Raji (cell line): ENCODE measurements around the gene MAGI2.

Experiments
- POLR2A ChIP-seq: IDR thresholded peaks from 2 replicates; pipeline ENCODE4 v1.6.1; 2011; ENCODE audit warnings: low read depth, low read length, control low read depth; ENCODE audit not compliant: insufficient read depth

The MAGI2 gene

DNA sequence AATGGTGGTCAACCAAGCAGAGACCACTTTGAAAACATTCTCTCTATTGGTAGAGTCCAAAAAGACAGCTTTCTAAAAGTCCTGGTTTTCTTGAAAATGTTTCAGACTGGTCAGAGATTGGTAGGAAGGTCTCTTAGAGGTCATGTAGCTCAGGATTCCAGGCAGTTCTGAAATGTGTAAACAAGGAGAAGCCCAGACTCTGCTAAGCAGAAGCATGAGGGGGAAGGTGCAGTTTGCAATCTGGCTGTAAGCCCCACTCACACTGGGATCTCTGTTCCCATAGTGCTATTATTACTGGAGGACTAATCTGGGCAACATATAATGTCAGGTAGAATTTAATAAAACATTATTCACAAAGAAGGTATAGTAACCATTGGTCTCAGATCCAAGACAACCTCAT, 101.1 kb downstream of the MAGI2 start:
- TF ChIP-seq POLR2A, result no peak

DNA sequence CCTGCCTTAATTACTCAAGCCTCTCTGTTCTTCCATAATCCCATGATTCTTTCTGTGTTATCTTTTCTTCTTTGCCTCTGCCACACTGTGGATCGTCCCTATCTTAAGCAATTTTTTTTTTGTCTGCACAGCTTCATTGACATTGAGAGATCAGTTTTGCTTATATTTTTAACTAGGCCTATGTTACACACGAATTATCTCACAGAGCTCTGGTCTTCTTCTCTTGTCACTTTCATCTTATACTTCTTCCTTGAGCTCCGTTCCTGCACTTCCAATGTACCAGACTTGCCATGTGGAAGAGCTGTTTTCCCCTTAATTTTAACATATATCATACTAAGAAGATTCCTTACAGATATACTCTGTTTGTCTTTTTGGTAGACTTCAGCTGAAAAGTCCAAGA, 106.1 kb downstream of the MAGI2 start:
- TF ChIP-seq POLR2A, result no peak

DNA sequence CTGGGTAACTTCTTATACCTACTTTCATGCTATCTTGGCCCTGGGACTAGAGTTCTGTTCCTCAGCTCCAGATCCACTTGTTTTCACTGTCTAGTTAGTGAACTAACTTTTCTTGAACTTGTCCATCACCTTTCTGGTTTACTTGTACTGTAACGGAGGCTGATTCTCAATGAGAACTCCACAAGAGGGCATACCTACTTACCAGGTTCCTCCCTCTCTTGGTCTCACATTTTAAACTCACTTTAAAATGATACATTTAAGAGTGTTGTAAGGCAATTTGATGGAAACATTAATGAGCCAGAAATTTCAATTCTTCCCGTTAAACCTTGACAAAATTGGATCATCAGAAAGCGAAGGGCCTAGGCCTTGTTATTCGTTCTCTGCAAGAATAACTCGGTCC, 111.6 kb downstream of the MAGI2 start:
- TF ChIP-seq POLR2A, result no peak

DNA sequence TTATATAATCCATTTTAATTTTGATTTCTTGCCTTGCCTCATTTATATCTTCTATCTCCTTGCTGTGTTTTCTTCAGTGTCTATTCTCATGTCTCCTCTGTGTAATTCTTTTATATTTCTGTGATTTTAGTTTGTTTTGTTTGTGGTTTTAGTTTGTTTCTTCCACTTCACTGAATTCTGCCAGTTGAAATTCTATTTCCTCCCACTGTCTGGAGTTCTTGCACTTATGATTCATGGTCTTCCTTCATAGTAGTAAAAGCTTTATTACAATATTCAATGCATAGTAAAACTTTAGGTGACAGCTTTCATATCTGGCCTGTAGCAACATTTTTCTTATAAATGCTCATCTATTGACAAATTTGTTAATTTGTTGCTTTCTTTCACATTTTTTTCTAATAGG, 113.3 kb downstream of the MAGI2 start:
- no peak for TF ChIP-seq POLR2A

DNA sequence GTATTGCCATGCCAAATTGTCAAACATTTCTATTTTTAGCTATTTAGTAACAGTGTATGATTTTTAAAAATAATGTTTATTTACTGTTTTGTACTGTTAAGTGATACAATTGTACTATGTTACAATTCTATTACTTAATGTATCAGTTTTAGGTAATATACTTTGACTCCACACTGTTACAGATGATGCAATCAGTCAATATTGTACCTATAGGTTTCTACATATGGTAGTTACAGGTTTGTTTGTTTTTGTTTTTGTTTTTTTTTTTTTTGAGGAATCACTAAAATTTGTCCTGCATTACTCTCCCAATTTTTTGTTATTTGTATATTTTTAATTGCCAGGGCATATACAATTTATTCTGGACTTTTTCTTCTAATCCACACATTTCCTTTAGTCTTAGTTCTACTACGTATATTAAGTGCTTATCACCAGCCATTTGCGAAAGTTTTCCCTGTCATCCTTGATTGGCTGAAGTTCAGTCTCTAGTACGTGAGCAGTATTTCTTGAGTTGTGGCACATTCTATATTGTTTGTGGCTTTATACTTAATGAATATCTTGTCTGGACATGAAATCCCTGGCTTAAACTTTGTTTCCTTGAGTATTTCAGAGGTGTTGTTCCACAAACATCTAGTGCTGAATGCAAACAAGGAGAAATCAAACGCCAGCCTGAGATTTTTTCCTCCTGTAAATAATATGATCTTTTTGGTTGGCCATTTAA, 114.1 kb downstream of the MAGI2 start:
- TF ChIP-seq POLR2A, result no peak

DNA sequence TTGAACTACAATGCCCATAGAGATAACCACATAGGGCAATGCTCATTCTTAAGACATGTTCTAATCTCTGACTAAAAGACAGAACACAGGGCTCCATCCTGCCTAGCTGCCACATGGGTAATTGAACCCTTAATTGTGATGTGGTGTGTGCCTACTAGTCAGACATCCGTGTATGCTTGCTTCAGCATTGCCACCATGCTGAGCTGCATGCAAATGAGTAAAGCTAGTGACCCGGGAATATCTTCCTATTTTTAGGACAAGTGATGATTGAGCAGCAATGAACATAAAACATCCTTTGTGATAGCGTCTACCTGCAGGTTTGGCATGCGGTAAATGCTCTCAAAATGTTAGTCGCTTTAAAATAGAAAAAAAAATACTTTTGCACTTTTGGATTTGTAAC, 115.8 kb downstream of the MAGI2 start:
- no peak for TF ChIP-seq POLR2A

DNA sequence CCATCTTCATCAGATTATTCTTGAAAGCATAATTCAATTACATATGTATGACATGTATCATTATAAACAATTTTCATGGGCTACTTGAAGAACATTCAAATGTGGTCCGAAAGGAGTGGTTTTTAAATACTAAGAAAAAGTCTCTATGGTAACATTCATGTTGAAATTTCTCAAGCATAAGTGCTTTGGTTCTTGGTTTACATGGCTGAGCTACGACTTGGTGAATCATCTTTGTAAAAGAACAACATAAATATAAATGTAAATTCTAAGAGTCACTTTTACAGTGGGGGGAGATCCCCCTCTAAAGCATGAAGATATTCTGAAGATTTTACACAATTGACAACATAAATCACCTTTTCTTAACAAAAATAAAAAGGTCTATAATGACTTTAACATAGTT, 118.6 kb downstream of the MAGI2 start:
- no peak for TF ChIP-seq POLR2A

DNA sequence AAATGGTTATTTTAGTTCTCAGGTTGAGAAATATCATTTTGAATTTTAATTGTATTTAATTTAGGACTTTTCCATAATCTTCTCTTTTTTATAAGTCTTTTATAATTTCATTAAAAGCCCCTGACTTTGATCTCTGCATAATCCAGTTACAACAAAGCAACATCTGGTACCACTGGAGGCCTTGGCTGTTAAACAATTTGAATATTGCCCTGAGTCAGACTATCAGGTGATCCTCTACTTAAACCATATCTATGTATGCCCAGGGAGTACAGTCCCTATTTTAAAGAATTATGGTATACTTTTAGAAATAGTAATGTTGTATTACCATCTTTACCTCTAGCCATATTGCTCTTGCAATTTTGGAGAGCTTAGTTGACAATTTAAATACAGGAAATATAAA, 119.1 kb downstream of the MAGI2 start:
- no peak for TF ChIP-seq POLR2A

DNA sequence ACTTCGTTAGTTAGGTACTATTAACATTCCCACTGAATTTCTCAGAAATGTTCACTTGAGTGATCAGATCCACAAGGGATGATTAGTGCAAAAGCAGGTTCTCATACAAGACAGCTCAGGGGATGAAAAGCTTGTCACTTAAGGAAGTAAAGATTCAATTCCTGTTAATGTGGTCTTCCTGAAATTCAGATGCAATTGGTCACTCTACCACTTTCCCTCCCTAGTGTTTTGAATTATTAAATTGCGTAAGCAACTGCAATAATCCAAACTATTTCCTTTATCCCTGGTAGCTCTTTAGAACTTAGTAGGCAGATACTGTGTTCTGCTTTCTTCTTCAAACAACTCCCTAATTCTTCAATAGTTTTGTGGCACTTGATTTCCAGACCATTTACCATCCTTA, 121.4 kb downstream of the MAGI2 start:
- TF ChIP-seq POLR2A, result no peak

DNA sequence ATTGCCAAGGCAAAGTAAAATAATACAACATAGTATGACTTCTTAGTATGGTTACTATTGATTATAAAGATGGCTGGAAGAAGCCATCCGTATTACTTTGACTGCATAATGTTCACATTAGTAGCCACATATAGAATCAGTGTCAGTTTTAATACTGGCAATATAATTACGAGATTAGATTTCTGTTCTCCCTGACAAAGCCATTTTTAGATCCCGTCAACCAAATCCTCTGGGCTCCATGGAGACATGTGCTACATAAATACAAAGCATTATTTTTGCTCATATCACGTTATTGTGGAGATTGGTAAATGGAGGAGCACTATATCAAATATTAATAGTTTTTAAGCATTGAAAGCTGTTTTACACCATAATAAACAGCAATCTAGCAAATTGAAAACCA, 124.0 kb downstream of the MAGI2 start:
- no peak for TF ChIP-seq POLR2A

DNA sequence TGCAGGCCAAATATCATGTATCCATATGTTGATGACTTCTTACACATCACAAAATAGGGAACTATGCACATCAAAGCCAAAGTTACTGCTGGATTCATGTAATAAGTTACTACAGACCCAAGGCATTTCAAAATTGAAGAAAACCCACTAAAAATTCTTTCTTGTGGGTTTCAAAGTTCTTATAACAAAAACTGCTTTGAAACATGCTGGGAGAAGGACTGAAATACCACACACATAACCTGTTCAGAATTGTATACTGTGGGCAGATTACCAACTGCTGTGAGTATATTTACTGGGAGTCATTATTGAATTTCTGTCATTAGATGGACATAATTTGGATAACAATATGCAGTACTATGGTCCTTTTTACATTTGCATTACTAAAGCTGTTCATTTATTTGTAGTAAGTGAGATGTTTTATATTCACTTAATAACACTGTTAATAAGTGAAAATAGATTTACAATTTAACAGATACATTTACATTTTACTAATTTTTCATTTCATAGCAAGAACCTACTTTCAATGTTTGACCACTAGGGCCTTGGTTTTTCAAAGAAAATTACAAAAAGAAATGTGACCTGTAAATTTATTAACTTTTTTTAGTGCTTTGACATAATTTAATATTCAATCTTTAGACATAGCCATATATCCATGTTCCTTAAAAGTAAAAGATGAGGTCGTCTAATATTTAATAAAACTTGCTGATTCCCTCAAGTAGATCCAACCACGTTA, 132.6 kb downstream of the MAGI2 start:
- no peak for TF ChIP-seq POLR2A

DNA sequence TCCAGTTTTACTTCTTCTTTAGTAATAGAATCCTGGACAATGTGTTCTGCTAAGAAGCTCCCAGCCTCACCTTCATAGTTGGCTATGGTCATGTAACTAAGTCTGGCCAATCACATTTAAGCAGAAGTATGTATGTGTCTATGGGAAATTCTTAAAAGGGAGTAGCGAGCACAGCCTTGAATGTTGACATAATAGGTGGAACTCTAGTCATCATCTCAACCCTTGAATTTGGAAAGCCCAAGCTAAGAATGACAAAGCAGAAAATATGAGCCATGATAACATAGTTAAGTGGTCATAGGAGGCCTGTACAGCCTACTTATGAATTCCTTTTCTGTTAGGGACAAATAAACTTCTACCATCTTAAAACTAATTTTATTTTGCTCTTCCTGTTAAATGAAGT, 134.1 kb downstream of the MAGI2 start:
- no peak for TF ChIP-seq POLR2A

DNA sequence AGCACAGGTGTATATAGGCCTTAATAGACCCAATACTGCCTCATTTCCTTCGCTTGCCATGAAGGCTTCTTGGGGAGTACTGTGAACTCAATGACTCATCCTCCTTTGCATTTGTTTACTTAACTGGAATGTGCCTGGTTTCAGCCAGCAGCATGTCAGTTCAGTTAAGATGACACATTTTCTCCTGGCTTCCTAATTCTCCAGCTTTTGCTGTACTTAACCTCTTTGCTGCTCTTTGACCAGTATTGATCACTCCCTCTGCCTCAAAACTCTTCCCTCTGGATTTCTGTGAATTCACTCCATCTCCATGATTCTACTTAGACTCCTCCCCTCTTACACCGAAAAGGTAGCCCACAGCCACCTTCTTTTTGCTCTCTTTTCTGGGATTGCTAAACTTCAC, 135.7 kb downstream of the MAGI2 start:
- no peak for TF ChIP-seq POLR2A

DNA sequence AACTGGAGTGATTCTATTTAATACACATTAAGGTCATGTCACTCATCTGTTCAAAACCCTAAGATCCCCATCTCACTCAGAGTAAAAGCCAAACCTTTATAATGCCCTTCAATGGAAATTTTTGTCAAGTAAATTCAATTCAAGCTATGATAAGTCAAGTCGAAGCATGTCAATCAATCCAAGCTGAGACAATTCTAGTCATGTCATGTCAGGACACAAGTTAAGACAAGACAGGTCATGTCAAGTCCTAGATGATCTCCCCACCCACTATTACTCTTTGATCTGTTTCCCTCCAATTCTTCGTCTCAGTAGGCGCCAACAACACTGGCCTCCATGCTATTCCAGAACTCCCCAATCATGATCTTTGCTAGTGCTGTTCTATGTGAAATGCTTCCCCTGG, 141.4 kb downstream of the MAGI2 start:
- TF ChIP-seq POLR2A, result no peak

DNA sequence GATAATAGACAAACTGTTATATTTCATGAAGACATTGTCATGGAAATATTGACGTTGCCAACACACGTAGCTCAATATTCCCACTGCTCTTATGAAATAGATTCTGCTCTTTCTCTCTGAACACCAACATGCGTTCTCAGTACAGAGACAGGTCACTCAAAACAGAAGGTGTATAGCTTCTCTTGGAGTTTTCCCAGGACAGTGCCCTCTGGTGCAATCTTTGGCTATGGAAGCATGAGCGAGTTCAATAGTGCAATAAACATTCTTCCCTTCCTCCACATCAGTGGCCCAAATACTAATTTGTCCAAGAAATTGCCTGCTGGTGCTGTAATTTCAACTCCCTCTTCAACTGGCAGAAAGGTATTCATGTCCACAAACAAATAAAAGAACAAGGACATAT, 145.3 kb downstream of the MAGI2 start:
- TF ChIP-seq POLR2A, result no peak

DNA sequence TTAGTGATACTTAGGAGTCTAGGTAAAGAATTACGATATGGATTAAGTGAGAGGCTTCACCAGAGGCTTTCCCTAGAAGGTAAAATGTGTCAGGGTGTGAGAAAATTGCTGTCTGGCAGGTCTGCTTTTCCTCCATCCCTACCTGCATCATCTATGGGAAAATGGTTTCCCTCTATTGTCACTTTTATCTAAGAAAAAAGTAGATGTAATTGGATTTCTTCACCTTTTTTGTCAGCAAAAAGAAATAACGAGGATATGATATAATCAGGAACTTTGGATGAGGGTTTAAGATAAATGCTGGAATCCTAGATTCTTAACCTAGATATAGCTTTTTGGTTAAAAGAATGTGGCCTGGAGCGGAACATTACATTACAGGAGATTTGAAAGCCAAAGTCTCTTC, 146.1 kb downstream of the MAGI2 start:
- TF ChIP-seq POLR2A, result no peak

DNA sequence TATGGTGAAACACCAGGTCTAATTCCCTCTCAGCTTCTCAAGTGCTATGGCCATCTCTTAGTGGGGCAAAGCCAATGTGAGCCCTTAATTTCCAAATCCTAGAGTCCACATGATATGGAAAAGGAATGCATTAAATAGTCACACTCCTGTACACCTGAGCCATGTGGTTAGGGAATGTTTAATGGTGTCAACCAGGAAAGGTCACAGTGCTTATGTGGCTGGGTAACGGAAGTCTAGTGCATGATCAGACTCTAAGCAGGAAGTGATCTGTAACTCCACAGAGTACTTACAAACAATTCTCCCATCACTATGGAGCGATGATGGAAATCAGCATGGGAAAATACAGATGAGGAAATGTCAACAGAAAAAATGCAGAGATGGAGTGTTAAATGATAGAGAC, 148.8 kb downstream of the MAGI2 start:
- no peak for TF ChIP-seq POLR2A

DNA sequence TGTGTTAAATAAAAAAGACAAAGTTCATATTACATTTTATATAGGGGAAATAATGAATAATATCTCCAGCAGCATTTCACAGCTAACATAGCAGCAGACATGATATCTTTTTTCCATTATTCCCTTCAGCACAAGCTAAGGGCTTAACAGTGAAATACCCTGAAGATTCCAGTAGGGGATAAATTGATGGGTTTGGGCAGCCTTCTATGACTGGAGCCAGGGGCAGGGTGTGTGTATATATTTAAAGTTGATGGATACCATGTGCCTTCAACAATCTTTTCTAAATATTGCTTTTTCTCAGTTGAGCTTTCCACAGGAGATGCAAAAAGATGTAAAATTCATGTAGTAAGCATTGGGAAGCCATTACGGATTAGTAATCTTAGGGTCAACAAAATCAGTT, 151.2 kb downstream of the MAGI2 start:
- no peak for TF ChIP-seq POLR2A

DNA sequence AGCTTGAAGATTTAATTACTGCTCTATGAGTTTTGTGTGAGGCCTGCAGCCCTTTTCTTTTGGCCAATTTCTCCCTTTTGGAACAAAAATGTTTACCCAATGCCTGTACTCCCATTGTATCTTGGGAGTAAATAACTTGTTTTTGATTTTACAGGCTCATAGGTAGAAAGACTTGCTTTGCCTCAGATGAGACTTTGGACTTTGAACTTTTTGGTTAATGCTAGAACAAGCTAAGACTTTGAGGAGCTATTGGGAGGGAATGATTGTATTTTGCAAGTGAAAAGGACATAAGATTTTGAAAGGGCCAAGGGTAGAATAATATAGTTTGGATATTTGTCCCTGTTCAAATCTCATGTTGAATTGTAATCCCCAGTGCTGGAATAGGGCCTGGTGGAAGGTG, 152.0 kb downstream of the MAGI2 start:
- TF ChIP-seq POLR2A, result no peak
